ENCODE results near the gene NDUFA8. TPM values are rescaled to one million over a fixed set of nuclear protein-coding genes. Genes with fewer than 3 reads are reported as not detected.

The NDUFA8 gene
- total and polyA plus RNA-seq, 9 of the 15 experiments (the other 6 are each of a cell fraction or from before 2014, with no cell fraction given) = 105 to 212 (median 133) TPM

- H3K27ac ChIP-seq (ENCODE audit: extremely low read depth, low read depth, low read length) = no peak overlapping the region
- ChIA-PET POLR2A (interaction anchor here (0.7 to 1.6 kb wide), 3 partner anchors 216 to 935 kb away, joined by 3 read pairs; no protein-coding TSS in a partner anchor), CTCF (ENCODE audit: low intra/inter-chr PET ratio) (interaction anchor here (0.7 kb wide), 1 partner anchor 223 kb away, joined by 3 read pairs; no protein-coding TSS in a partner anchor)
- no peak overlapping the region for H3K4me2 ChIP-seq (ENCODE audit: insufficient read depth, low read length)
- ATAC-seq (no peak), FAIRE-seq (no peak), DNase-seq (ENCODE audit: extremely low read depth in 1 of 4, low spot score in 3 of 4) (no peak)
- H3K27me3 ChIP-seq (ENCODE audit: control insufficient read depth in 2 of 2, insufficient read depth in 2 of 2, low read length in 2 of 2) = peaks cover 0 to 29% of the 10 kb centered on the region in 2 experiments; a peak in 4 of 5 replicates
- H3K4me3 ChIP-seq = no peak overlapping the region
- H3K9me1 ChIP-seq (ENCODE audit: control insufficient read depth, insufficient read depth, low read length) = no peaks in the 10 kb centered on the region
- H3K36me3 ChIP-seq (ENCODE audit: control insufficient read depth, insufficient read depth, low read length) = no peaks in the 10 kb centered on the region
- no peaks in the 10 kb centered on the region for H3K9me3 ChIP-seq (replicated peaks; ENCODE audit: control insufficient read depth, insufficient read depth, low read depth, low read length)
- no peak overlapping the region for H3K9ac ChIP-seq (ENCODE audit: insufficient read depth in 1 of 2, low read depth in 2 of 2, low read length in 2 of 2)
- H3K79me2 ChIP-seq (ENCODE audit: control insufficient read depth, insufficient read depth, low read length) = no peaks in the 10 kb centered on the region
- peaks cover 18% of the 10 kb centered on the region; the same call in 1 of the 2 replicates for H4K20me1 ChIP-seq (replicated peaks; ENCODE audit: control insufficient read depth, insufficient read depth, low read length)
- 19% methylated on average over 16 of the region's 24 CpGs for WGBS (ENCODE audit: insufficient coverage, low coverage, missing lambda C conversion rate)
- in situ Hi-C loops (cut with MboI) (loop anchor here (10.0 kb wide), 1 partner anchor 687 kb away; no protein-coding TSS in a partner anchor), intact Hi-C loops (cut with micrococcal nuclease) (no loop called here)
- H2AFZ ChIP-seq (ENCODE audit: low read depth, low read length) = no peak overlapping the region
- TF ChIP-seq ZNF318 (IDR thresholded peaks at IDR 0.05; ENCODE audit: borderline replicate concordance in 1 of 2, low read depth in 1 of 2) (no peak), RBM25 (IDR thresholded peaks at IDR 0.05; ENCODE audit: low read depth, low read length, severe bottlenecking) (peak; percentile 41), TCF7L2 (IDR thresholded peaks at IDR 0.05; ENCODE audit: low read depth, low read length) (no peak)
- H3K4me1 ChIP-seq (replicated peaks in 1 of 2; ENCODE audit: control insufficient read depth in 2 of 2, insufficient read depth in 2 of 2, low read length in 2 of 2) = peaks cover 0 to 31% of the 10 kb centered on the region in 2 experiments; a peak in 3 of 5 replicates
- BruUV-seq (replicated peaks) = no TSS peak
Measured at GRCh38 chr9:122128007-122128968, 31.3 kb downstream of the NDUFA8 start.

Data from K562 (cell line).